Measurements from ENCODE around the gene DUSP5.
"Not testable (repeated sequence)": the region's sequence is repeated elsewhere in the genome, so short reads cannot be mapped to it uniquely, and the experiment has no call there.

DUSP5 gene

DNA sequence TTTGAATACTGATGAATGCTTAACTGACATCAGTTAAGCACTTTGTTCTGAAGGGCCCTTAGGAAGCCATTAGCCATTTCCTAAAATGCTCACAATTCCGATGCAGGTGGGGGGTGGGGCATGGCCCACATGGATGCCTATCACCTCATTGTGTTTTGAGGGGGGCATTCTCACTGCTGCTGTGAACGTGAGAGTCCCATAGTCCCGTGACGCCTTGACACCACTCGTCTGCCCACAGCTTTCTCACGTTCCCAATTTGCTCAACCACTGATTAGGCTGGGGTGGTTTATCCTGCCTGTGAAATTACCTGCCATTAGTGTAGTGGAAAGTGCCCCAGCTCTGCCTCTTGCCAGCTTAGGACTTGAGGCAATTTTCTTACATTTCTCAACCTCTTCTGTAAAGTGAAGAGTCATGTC is 31.9 kb downstream of the DUSP5 start:
- Histone ChIP-seq H3K27me3 (ENCODE audit: control insufficient read depth in 1 of 2, insufficient read depth in 2 of 2, low read length in 2 of 2) (peaks cover 0 to 32% of the 10 kb centered on the region in 2 donors), H3K36me3 (ENCODE audit: control insufficient read depth in 1 of 2, insufficient read depth in 2 of 2, low read length in 2 of 2) (no peaks in the 10 kb centered on the region), H3K4me1 (ENCODE audit: control insufficient read depth in 1 of 2, insufficient read depth in 2 of 2, low read length in 2 of 2) (peaks cover 0 to 8% of the 10 kb centered on the region in 2 donors), H3K9me3 (ENCODE audit: control insufficient read depth in 1 of 2, low read length in 2 of 2) (no peaks in the 10 kb centered on the region), H3K9ac (ENCODE audit: low read depth in 1 of 2, low read length in 2 of 2) (no peak overlapping the region), H3K27ac (ENCODE audit: low read depth, low read length) (no peak overlapping the region), H3K4me3 (ENCODE audit: low read depth in 1 of 2, low read length in 2 of 2) (no peak overlapping the region)

DNA sequence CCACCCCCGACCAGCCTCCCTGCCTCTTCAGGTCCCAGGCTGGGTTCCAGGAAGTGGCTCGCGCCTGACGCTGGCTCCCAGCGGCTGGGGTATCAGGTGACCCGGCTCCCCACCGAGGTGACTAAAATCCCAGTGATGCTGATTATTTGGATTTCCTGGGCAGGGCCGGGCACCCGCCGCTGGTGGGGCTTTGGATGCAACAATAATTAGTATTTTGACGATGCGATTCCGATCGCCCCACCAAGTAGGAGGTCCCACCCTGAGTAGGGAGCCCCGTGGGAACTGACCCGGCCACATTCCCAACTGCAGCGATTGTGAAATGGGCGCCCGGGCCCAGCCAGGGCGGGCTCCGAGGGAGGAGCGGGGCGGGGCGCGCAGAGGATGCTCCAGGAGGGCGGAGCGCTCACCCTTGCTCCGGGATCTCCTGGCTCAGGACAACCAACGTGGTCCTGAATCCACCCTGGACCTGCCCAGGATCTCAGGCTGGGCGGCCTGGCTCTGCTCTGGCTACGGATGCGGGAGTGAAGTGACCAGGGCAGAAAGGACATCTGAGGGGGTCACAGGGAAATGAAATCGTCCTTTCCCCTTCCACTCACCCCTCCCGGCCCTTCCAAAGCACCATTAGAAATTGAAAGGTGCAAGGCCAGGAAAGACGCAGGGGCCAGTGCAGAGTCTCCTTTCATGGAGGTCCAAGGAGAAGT is 32.6 kb downstream of the DUSP5 start:
- H3K27ac ChIP-seq (ENCODE audit: low read depth, low read length): no peak overlapping the region
- no peak overlapping the region for H3K9ac ChIP-seq (ENCODE audit: low read depth in 1 of 2, low read length in 2 of 2)
- peaks cover 0 to 8% of the 10 kb centered on the region in 2 donors for H3K4me1 ChIP-seq (ENCODE audit: control insufficient read depth in 1 of 2, insufficient read depth in 2 of 2, low read length in 2 of 2)
- H3K9me3 ChIP-seq (ENCODE audit: control insufficient read depth in 1 of 2, low read length in 2 of 2): no peaks in the 10 kb centered on the region
- H3K4me3 ChIP-seq (ENCODE audit: low read depth in 1 of 2, low read length in 2 of 2): no peak overlapping the region
- no peaks in the 10 kb centered on the region for H3K36me3 ChIP-seq (ENCODE audit: control insufficient read depth in 1 of 2, insufficient read depth in 2 of 2, low read length in 2 of 2)
- H3K27me3 ChIP-seq (ENCODE audit: control insufficient read depth in 1 of 2, insufficient read depth in 2 of 2, low read length in 2 of 2): peaks cover 0 to 28% of the 10 kb centered on the region in 2 donors

DNA sequence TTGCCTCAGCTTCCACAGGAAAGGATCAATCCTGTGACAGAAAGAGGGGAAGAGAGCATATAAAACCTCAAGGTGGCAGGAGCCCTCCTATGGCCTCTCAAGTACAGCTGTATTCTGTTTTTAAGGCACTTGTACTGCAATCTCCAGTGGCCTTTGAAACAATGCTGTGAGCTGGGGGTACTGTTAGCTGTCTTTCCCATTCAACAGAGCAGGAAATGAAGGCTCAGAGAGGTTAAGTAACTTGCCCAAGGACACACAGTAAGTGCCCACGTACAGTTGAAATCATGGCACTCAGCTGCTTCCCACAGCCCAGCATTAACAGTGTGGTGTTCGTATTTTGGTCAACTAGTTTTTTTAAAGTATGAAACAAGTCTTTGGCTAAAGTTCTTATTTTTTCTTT is 34.0 kb downstream of the DUSP5 start:
- no peaks in the 10 kb centered on the region for H3K36me3 ChIP-seq (ENCODE audit: control insufficient read depth in 1 of 2, insufficient read depth in 2 of 2, low read length in 2 of 2)
- no peak overlapping the region for H3K27ac ChIP-seq (ENCODE audit: low read depth, low read length)
- peaks cover 6 to 16% of the 10 kb centered on the region in 2 donors for H3K4me1 ChIP-seq (ENCODE audit: control insufficient read depth in 1 of 2, insufficient read depth in 2 of 2, low read length in 2 of 2)
- peaks cover 0 to 31% of the 10 kb centered on the region in 2 donors for H3K27me3 ChIP-seq (ENCODE audit: control insufficient read depth in 1 of 2, insufficient read depth in 2 of 2, low read length in 2 of 2)
- H3K9ac ChIP-seq (ENCODE audit: low read depth in 1 of 2, low read length in 2 of 2): no peak overlapping the region
- no peaks in the 10 kb centered on the region for H3K9me3 ChIP-seq (ENCODE audit: control insufficient read depth in 1 of 2, low read length in 2 of 2)
- H3K4me3 ChIP-seq (ENCODE audit: low read depth in 1 of 2, low read length in 2 of 2): no peak overlapping the region

DNA sequence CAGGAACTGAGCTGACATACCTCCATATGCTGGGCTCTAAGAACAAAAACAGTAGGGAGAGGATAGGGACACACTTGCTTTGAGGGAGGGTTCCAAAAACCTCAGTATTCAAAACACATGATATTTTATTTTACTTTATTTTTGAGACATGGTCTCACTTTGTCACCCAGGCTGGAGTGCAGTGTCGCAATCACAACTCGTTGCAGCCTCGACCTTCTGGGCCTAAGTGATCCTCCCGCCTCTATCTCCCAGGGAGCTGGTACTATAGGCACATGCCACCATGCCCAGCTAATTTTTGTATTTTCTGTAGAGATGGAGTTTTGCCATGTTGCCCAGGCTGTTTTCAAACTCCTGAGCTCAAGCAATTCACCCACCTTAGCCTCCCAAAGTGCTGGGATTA is 34.9 kb downstream of the DUSP5 start:
- not testable (repeated sequence) for H3K36me3 ChIP-seq (ENCODE audit: control insufficient read depth in 1 of 2, insufficient read depth in 2 of 2, low read length in 2 of 2); H3K9ac ChIP-seq (ENCODE audit: low read depth in 1 of 2, low read length in 2 of 2); H3K27ac ChIP-seq (ENCODE audit: low read depth, low read length); H3K9me3 ChIP-seq (ENCODE audit: control insufficient read depth in 1 of 2, low read length in 2 of 2); H3K4me3 ChIP-seq (ENCODE audit: low read depth in 1 of 2, low read length in 2 of 2)
- Histone ChIP-seq H3K4me1 (ENCODE audit: control insufficient read depth in 1 of 2, insufficient read depth in 2 of 2, low read length in 2 of 2) (peaks cover 6 to 16% of the 10 kb centered on the region in 2 donors), H3K27me3 (ENCODE audit: control insufficient read depth in 1 of 2, insufficient read depth in 2 of 2, low read length in 2 of 2) (peaks cover 0 to 24% of the 10 kb centered on the region in 2 donors)

DNA sequence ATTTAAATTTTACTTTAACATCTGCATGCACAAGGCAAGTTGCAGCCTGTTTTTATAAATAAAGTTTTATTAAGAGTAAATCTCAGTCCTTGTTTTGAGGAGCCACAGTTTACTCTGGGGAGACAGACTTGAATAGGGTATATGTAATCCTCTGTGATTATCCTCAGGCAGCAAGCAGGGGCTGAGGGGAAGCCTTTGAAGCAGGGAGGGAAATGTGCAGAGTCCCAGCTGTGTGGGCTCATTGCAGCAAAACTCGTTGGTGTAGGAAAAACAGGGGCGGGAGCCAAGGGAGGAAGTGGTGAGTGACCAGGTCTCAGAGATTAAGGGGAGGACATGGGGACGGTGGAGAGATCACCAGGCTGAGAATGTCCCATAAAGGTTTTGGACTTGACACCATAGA is 35.4 kb downstream of the DUSP5 start:
- peaks cover 0 to 20% of the 10 kb centered on the region in 2 donors for H3K27me3 ChIP-seq (ENCODE audit: control insufficient read depth in 1 of 2, insufficient read depth in 2 of 2, low read length in 2 of 2)
- H3K27ac ChIP-seq (ENCODE audit: low read depth, low read length): no peak overlapping the region
- no peaks in the 10 kb centered on the region for H3K9me3 ChIP-seq (ENCODE audit: control insufficient read depth in 1 of 2, low read length in 2 of 2)
- H3K9ac ChIP-seq (ENCODE audit: low read depth in 1 of 2, low read length in 2 of 2): no peak overlapping the region
- H3K36me3 ChIP-seq (ENCODE audit: control insufficient read depth in 1 of 2, insufficient read depth in 2 of 2, low read length in 2 of 2): no peaks in the 10 kb centered on the region
- H3K4me3 ChIP-seq (ENCODE audit: low read depth in 1 of 2, low read length in 2 of 2): no peak overlapping the region
- peaks cover 6 to 16% of the 10 kb centered on the region in 2 donors for H3K4me1 ChIP-seq (ENCODE audit: control insufficient read depth in 1 of 2, insufficient read depth in 2 of 2, low read length in 2 of 2)

DNA sequence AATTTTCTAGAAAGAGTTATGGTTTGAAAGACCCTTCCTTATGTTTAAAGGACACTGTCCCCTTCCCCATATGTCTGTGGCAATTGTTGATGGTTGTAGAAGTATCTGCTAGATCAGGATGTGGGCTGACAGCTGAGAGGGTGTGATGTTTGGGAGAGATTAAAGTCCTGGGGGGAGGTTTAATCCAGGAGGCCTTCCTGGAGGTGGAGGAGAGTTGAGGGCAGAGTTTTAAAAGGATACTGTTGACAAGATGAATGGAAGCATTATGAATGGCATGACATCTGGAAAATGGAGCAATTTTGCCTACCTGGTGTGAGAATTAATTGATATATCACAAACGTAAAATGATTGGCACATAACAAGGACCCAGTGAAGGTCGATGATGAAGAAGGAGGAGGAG is 36.9 kb downstream of the DUSP5 start:
- Histone ChIP-seq H3K27ac (ENCODE audit: low read depth, low read length) (no peak overlapping the region), H3K4me3 (ENCODE audit: low read depth in 1 of 2, low read length in 2 of 2) (no peak overlapping the region), H3K9me3 (ENCODE audit: control insufficient read depth in 1 of 2, low read length in 2 of 2) (no peaks in the 10 kb centered on the region), H3K27me3 (ENCODE audit: control insufficient read depth in 1 of 2, insufficient read depth in 2 of 2, low read length in 2 of 2) (peaks cover 0 to 20% of the 10 kb centered on the region in 2 donors), H3K9ac (ENCODE audit: low read depth in 1 of 2, low read length in 2 of 2) (no peak overlapping the region), H3K36me3 (ENCODE audit: control insufficient read depth in 1 of 2, insufficient read depth in 2 of 2, low read length in 2 of 2) (no peaks in the 10 kb centered on the region), H3K4me1 (ENCODE audit: control insufficient read depth in 1 of 2, insufficient read depth in 2 of 2, low read length in 2 of 2) (peaks cover 6 to 16% of the 10 kb centered on the region in 2 donors)

DNA sequence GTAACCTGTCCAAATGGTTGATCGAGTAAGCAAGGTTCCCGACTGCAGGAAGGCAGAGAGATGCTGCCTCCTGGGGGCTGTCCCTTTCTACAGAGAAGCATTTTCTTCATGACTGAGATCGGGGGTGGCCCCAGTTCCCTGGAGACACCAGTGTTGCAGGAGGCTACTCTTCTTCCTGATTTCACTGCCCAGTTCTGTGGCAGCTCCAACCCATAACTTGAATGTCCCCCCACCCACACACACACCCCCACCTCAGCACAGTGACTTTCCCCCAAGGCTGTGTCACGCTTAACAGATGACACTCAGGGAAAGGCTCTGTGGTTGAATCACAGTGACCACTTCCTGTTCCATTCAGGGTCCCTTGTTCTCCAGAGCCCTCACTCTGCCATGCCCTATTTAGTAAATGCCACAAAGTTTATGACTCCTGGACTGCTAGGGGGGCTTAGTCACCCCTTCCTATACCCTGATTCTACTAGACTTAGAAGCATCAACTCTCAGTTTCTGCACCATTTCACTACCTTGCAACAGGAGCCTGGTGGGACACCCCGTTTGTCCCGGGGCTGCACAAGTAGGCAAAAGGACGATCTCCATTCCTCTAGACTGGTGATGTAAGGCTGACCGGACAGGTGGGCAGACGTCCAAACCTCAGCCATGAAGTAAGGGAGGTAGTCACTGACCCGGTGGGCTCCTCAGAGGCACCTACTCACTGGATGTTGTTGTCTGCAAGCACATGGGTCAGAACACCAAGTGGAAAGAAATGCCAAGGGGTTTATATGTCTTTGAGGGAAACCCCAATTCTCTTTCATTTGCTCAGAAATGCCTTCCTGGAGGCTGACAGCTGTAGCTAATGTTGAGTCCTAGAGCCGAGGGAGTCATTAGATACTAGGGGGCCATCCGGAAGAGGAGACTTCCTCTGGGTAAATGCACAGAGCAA is 38.5 kb downstream of the DUSP5 start:
- Histone ChIP-seq H3K4me3 (ENCODE audit: low read depth in 1 of 2, low read length in 2 of 2) (no peak overlapping the region), H3K9me3 (ENCODE audit: control insufficient read depth in 1 of 2, low read length in 2 of 2) (no peaks in the 10 kb centered on the region), H3K4me1 (ENCODE audit: control insufficient read depth in 1 of 2, insufficient read depth in 2 of 2, low read length in 2 of 2) (peaks cover 6 to 9% of the 10 kb centered on the region in 2 donors), H3K27ac (ENCODE audit: low read depth, low read length) (no peak overlapping the region), H3K27me3 (ENCODE audit: control insufficient read depth in 1 of 2, insufficient read depth in 2 of 2, low read length in 2 of 2) (peaks cover 0 to 13% of the 10 kb centered on the region in 2 donors), H3K36me3 (ENCODE audit: control insufficient read depth in 1 of 2, insufficient read depth in 2 of 2, low read length in 2 of 2) (no peaks in the 10 kb centered on the region), H3K9ac (ENCODE audit: low read depth in 1 of 2, low read length in 2 of 2) (no peak overlapping the region)

DNA sequence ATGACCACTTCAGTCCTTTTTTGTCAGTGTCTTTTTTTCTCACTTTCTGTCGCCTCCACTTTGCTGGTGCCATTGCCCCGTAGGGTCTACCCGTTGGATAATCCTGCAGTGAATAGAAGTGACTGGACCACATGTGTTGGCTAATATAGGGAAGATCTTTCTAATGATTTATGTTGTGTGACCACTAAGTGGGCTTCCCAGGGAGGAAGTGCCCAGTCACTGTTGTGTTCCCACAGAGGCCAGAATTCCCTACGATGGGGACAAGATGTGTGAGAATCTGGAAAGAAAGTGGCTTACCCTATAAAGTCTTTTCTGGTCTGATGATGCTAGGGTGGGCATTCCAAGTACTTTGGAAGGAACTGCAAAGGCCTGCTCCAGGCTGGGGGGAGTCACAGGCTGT is 41.4 kb downstream of the DUSP5 start:
- Histone ChIP-seq H3K9me3 (ENCODE audit: control insufficient read depth in 1 of 2, low read length in 2 of 2) (no peaks in the 10 kb centered on the region), H3K36me3 (ENCODE audit: control insufficient read depth in 1 of 2, insufficient read depth in 2 of 2, low read length in 2 of 2) (no peaks in the 10 kb centered on the region), H3K27me3 (ENCODE audit: control insufficient read depth in 1 of 2, insufficient read depth in 2 of 2, low read length in 2 of 2) (peaks cover 0 to 13% of the 10 kb centered on the region in 2 donors), H3K4me3 (ENCODE audit: low read depth in 1 of 2, low read length in 2 of 2) (no peak overlapping the region), H3K27ac (ENCODE audit: low read depth, low read length) (no peak overlapping the region), H3K4me1 (ENCODE audit: control insufficient read depth in 1 of 2, insufficient read depth in 2 of 2, low read length in 2 of 2) (peaks cover 6 to 9% of the 10 kb centered on the region in 2 donors), H3K9ac (ENCODE audit: low read depth in 1 of 2, low read length in 2 of 2) (no peak overlapping the region)

DNA sequence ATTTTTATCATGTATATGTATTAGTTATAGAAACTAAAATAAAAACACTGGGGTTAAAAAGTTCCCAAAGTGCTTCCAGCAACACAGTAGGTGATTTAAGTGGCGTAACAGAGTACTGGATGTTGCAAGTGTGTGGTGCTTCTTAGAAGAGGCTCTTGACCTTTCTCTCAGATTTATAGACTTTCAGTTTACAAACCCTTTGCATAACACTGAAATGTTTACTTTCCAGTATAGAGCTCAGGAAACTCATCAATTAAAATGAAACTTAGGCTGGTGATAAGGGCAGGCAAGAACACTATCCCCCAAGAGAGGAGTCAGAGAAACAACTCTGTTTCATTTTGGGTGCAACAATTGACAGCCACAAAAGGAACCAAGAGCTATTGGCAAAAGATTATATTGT is 42.3 kb downstream of the DUSP5 start:
- H3K27me3 ChIP-seq (ENCODE audit: control insufficient read depth in 1 of 2, insufficient read depth in 2 of 2, low read length in 2 of 2): peaks cover 0 to 8% of the 10 kb centered on the region in 2 donors
- H3K9ac ChIP-seq (ENCODE audit: low read depth in 1 of 2, low read length in 2 of 2): no peak overlapping the region
- no peak overlapping the region for H3K27ac ChIP-seq (ENCODE audit: low read depth, low read length)
- H3K4me3 ChIP-seq (ENCODE audit: low read depth in 1 of 2, low read length in 2 of 2): no peak overlapping the region
- no peaks in the 10 kb centered on the region for H3K36me3 ChIP-seq (ENCODE audit: control insufficient read depth in 1 of 2, insufficient read depth in 2 of 2, low read length in 2 of 2)
- H3K4me1 ChIP-seq (ENCODE audit: control insufficient read depth in 1 of 2, insufficient read depth in 2 of 2, low read length in 2 of 2): peaks cover 9% of the 10 kb centered on the region in 2 donors
- H3K9me3 ChIP-seq (ENCODE audit: control insufficient read depth in 1 of 2, low read length in 2 of 2): no peaks in the 10 kb centered on the region

DNA sequence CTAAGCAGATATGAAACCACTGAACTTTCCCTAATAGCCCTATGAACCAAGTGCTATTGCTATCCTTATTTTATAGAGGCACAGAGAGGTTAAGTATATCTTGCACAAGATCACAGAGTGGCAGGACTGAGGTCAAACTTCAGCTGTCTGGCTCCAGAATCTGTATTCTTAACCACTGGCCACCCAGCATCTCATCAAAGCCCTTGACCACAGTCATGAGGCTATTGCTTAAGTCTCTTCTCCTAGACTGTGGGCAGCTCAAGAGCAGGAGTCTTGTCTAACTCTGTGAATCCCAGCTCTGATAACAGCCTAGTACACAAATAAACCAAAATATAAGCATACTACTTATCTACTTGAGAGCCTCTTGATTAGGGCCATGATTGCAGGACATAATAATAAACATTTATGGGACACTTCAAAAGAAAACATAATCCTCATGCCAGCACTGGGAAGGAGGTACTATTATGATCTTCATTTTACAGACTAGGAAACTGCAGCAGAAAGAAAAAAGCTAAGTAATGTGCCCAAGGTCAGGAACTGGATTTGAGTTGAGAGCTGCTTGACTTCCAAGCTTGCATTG is 47.3 kb downstream of the DUSP5 start:
- Histone ChIP-seq H3K27ac (ENCODE audit: low read depth, low read length) (no peak overlapping the region), H3K27me3 (ENCODE audit: control insufficient read depth in 1 of 2, insufficient read depth in 2 of 2, low read length in 2 of 2) (peaks cover 0 to 6% of the 10 kb centered on the region in 2 donors), H3K36me3 (ENCODE audit: control insufficient read depth in 1 of 2, insufficient read depth in 2 of 2, low read length in 2 of 2) (no peaks in the 10 kb centered on the region), H3K9ac (ENCODE audit: low read depth in 1 of 2, low read length in 2 of 2) (no peak overlapping the region), H3K4me3 (ENCODE audit: low read depth in 1 of 2, low read length in 2 of 2) (no peak overlapping the region), H3K9me3 (ENCODE audit: control insufficient read depth in 1 of 2, low read length in 2 of 2) (no peaks in the 10 kb centered on the region), H3K4me1 (ENCODE audit: control insufficient read depth in 1 of 2, insufficient read depth in 2 of 2, low read length in 2 of 2) (peaks cover 0 to 9% of the 10 kb centered on the region in 2 donors)
